GM21723 (cell line): ENCODE results near the gene ZNF341.
"Not testable (repeated sequence)": the region's sequence is repeated elsewhere in the genome, so short reads cannot be mapped to it uniquely, and the experiment has no call there.

ENCODE experiments used
- ATAC-seq: cut with Tn5 transposase; IDR thresholded peaks from one replicate; pipeline ENCODE4 v1.9.1; 2021; ENCODE audit warnings: mild to moderate bottlenecking, moderate library complexity; ENCODE audit not compliant: unreplicated experiment

The ZNF341 gene

DNA sequence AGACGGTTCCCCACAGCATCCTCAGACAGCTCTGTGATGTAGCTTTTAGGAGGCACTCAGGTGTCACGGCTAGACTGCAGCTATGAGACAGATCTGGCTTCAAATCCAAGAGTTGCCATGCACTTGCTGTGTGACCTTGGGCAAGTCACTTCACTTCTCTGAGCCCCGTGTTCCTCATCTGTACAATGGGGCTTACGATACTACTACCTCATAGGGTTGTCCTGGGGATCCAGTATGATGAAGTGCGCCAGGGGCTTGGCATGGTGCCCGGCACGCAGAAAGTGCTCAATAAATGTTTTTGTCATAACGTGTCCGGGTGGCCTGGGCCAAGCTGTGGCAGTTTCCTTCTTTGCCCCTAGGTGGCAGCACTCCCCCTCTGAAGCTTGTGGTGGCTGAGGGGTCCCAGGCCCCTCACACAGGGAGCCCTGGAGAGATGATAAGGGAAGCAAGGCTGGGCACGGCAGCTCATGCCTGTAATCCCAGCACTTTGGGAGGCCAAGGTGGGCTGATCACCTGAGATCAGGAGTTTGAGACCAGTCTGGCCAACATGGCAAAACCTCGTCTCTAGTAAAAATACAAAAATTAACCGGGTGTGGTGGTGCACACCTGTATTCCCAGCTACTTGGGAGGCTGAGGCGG, 60.3 kb downstream of the ZNF341 start:
- ATAC-seq = no peak

DNA sequence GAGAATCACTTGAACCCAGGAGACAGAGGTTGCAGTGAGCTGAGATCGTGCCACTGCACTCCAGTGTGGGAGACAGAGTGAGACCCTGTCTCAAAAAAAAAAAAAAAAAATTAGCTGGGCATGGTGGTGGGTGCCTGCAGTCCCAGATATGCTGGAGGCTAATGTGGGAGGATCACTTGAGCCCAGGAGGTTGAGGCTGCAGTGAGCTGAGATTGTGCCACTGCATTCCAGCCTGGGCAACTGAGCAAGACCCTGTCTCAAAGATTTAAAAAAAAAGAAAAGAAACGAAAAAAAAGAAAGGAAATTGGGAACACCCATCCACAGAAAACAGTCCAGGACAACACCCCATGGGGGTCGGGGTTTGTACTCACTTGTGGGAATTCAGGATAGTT, 60.8 kb downstream of the ZNF341 start:
- not testable (repeated sequence) for ATAC-seq

DNA sequence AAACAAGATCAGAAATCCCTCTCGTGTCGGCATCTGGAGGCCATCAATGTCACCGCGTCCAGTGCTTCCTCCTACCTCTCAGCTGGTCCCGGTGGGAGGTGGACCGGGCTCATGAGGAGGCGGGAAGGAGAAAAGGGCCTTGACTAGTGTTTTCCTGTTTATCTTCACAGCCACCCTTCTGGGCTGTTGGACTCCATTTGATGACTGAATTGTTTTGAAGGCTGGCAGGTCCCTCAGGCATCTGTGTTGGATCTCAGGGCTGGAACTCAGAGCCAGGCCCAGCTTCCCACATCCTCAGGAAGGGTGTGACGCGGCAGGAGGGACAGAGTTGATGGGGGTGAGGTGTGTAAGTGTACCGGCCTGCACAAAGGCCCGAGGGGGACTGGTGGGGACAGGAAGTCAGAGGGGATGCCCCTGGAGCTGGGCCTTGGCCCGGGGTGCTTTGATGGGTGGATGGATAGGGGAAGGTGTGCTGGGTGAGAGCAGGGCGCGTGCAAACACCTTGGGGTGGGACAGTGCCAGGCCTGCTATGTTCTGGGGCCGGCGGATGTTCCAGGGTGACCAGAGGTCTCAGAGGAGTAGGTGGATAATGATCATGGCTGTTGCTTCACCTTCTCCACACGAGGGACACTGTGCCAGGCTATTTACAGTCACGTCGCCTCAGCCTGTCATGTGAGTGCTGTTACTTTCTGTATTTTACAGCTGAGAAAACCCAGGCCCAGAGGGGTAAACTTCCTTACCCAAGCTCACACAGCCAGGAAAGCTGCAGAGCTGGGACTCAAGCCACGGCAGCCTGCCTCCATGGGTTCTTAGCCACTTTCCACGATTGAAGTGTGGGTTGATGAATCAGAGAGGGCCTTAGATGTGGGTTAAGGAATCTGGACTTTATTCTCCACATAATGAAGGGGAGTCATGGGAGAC, 61.5 kb downstream of the ZNF341 start:
- ATAC-seq = no peak

DNA sequence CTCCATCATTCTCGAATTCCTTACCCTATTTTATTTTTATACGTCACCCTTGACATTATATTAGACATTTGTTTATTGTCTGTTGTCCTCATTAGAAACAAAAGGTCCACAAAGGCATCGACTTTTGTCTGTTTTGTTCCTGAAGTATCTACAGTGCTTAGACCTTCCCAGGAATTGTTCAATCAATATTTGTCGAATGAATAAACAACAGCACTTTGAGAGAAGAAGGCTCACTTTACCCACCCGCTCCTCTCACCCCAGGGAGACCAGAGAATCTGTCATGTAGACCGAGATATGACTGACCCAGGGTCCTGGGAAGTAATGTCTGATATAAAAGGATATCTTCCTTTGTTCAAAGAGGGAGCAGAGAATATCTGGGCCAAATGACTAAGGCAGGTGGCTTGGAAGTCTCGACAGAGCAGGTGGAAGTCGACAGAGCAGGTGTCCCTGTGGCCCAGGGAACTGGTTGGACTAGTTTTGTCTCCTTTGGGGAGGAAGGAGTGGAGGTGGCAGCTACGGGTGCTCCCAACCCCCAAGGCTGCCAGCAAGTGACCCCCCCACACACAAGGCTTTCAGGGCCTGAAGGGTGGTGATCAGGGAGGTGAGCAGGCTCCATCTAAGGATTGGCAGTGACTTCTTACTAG, 64.6 kb downstream of the ZNF341 start:
- ATAC-seq = no peak

DNA sequence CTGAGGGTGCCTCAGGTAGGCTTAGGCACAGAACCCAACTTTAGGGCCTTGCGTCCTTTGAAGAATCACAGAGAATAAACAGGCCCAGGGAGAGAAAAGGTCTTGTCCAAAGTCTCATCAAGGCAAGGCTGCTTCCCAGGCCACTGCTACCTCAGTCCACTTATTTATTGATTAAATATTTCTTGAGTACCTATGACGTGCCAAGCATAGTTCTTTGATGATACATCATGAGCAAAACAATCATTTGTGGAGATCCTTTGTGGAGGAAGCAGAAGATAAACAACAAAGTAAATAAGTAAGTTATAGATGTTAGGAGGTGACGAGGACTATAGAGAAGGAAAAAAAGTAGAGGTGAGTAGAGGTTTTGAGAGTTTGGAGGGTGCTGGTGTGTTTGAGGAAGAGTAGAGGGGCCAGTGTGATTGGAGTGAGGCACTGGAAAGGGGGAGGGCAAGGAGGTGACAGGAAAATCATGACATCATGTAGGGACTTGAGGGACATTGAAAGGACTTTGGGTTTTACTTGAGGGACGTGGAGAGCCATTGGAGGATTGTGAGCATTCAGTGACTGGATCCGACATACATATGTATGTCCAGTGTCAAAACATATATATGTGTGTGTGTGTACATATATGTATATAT, 65.2 kb downstream of the ZNF341 start:
- ATAC-seq = no peak

DNA sequence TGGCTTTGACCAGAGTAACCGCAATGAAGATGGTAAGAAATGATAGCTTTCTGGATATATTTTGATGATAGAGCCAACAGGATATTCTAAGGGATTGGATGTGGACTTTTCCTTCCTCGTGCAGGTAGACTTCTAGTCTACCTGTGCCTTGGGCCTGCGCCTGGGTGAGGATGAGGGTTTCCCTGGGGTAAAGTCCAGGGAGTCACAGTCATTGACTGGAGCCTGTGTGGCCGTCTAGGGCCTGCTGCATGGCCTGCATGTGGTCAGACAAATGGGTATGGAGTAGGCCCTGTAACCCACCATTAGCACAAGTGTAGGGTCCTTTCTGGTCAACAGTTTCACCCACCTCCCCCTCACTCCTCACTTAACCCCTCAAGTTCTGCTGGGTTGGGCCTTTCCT, 66.6 kb downstream of the ZNF341 start:
- no peak for ATAC-seq

DNA sequence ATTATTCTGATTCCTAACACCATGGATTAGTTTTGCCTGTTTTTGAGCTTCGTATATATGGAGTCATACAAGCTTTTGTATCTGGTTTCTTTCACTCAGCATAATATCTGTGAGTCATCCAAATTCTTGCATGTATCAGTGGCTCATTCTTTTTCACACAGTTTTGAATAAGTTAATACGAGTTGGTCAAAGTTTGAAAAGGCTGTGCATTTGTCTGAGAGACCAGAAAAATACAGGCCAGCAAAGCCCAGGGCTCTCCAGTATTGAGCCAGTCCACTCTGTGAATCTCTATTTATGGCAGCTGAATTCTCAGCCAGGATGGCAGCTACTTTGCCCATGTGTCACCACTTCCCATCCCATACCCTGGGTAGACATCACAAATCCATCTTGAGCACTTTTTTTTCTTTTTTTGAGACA, 72.1 kb downstream of the ZNF341 start:
- ATAC-seq = no peak

DNA sequence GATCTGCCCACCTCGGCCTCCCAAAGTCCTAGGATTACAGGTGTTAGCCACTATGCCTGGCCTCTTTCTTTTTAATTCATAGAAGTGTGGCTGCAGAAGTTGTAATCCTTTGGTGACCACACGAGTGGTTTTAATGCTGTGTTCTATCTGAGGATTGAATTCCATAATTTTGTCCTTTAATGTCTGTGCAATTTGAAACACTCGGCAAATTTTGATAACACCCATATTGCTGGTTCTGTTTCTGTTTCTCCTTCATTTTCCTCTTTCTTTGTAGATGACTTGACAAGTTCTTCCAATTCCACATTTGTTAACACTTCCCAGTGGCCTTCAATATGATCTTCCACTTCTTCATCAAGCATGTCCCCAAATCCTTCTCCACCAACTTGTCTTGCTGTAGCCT, 76.6 kb downstream of the ZNF341 start:
- no peak for ATAC-seq

DNA sequence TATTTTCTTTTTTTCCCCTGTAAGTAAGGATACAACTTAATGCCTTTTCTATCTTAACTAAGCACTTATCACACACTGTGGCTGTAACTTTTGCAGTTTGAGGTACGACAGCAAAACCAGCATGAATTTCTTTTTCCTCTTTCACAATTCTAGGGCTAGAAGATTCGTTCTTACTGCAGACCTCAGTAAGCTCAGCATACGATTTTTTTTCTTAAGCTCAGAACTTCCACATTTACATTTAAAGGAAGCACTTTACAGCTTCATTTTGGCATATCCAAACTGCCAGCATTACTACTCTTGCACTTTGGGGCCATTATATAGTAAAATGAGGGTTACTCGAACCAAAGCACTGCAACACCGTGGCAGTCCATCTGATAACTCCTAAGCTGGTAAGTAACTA, 78.5 kb downstream of the ZNF341 start:
- ATAC-seq = no peak

DNA sequence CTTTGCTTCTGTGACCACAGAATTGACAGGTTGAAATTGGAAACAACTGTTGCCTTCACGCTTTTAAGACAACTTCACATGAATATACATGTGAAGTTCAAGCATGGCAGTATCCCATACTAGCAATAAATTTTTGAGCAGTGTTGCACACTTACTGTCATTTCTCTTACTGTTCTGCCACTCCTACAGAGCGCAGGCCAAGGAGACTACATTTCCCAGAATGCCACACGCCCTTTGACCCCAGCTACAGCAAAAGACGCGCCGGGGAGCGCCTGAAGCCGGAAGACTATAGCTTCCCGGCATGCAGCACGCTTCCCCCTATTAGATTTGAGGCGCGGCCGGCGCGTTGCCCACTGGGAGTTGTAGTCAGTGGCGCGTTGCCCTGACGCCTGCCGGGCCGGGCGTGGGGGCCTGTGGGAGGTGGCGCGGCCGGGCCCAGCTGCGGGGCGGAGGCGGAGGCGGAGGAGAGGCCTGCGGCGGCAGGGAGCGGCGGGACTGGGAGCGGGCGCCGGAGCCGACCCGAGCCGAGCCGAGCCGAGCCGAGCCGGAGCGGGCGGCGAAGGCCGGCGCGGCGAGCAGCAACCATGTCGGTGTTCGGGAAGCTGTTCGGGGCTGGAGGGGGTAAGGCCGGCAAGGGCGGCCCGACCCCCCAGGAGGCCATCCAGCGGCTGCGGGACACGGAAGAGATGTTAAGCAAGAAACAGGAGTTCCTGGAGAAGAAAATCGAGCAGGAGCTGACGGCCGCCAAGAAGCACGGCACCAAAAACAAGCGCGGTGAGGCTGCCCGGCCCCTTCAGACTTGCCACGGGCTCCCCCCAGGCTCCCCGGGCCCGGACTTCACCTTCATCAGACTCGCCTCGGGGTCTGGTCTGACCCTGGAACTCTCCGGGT, 79.3 kb downstream of the ZNF341 start, which contains the start of gene CHMP4B:
Gene CHMP4B, plus strand, starts transcription at position 464 of the 891 bp plus-strand sequence. Its CDS starts 121 bp downstream, at position 585.
- ATAC-seq = peak; percentile 94

DNA sequence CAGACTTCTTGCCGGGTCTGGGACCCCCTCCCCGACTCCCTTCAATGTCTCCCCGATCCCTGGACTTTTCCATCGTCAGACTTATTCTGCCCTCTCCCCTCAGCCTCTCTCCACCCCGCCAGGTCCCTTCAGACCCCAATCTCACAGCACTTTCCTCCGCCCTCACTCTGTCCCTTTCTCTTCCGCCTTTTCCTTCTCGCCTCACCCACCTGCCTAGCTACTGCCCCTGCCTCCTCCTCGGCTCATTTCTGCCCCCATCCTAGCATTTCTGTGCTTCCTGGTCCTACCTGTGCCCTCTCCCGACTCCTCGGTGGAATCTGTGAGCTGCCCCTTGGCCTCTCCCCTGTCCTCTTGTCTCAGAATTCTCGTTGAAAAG, 80.0 kb downstream of the ZNF341 start:
- peak; percentile 14 for ATAC-seq

DNA sequence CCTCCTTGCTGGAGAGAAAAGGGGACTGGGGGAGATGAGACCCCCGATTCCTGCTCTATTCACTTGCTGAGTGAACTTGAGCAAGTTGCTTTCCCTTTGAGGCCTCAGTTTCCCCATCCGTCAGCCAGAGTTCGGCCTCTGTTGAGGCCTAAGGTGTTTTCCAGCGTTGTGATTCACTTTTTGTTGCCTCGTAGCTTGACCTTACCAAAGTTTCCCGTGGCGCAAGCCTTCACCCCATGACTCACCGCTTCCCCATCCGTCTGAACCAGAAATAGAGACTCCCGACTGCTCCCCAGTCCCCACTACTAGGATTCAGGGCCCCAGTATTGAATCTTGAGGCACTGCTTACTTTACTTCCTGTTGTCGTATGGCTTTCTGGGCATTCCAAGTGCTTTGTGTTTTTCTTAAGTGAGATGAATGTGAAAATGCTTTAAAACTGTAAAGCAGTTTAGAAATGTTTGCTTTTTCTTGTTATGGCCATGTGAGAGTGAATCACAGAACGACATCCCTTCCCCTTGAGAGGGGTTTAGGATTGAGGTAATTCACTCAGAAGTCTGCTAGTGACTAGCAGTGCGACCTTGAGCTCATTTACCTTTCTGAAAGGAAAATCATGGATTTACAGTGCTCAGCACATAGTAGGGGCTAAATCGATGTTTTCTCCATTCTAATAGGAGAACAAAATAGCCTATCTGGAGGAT, 80.5 kb downstream of the ZNF341 start:
- ATAC-seq = no peak

DNA sequence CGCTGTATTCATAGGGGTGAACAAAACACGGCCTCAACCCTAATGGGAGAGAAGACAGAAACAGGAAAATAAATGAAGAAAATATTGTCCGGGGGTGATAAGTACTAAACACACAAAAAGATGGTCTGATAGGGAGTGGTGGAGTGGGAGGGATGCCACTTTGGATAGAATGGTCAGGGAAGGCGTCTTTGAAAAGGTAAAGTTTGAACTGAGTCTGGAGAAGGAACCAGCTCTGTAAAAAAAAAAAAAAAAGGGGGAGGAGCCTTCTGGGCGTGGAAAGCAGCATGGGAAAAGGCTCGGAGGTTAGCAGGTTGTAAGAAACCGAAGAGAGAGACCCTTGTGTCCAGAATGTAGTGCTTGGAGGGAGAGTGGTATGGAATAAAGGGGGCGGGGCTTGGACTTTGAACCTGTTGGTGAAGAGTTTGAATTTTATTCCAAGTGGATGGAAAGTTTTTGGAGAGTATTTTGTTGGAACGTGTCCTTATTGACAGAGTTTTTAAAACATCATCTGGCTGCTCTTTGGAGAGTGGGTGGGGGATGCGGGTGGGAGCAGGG, 81.2 kb downstream of the ZNF341 start:
- no peak for ATAC-seq

DNA sequence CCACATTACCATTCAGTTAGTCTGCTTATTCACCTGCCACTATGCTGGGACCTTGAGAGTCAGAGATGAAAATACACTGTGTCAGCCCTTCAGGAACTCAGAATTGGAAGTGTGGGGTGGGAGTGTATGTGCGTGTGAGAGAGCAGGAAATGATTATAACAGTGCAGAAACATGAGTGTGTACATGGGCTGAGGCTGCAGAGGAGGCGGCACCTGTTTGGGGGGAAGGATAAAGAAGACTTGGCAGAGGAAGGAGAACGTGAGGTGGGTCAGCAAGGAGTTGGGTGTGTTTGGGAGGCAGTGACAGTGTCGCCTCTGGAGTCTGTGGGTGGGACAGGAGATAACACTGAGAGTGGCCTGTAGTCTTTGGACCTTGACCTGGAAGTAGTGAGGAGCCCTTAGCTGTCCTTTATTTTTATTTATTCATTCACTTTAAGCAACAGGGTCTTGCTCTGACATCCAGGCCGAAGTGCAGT, 82.5 kb downstream of the ZNF341 start:
- no peak for ATAC-seq

DNA sequence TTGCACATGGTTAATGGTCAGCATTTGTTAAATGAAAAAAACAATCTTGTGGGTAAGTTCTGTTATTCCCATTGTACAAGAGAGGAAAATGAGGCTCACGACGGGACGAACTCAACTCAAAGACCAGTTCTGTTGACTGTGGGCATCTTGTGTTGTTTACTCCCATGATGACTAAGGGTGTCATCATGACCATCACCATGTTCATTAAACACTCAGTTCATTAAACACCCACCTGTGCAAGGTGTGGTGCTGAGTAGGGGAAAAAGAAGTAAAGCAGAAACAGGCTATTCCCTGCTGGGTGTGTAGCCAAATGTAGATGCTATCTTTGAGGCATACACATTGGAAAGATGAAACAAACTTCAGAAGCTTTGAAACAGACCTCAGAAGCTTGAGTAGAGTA, 83.9 kb downstream of the ZNF341 start:
- no peak for ATAC-seq

DNA sequence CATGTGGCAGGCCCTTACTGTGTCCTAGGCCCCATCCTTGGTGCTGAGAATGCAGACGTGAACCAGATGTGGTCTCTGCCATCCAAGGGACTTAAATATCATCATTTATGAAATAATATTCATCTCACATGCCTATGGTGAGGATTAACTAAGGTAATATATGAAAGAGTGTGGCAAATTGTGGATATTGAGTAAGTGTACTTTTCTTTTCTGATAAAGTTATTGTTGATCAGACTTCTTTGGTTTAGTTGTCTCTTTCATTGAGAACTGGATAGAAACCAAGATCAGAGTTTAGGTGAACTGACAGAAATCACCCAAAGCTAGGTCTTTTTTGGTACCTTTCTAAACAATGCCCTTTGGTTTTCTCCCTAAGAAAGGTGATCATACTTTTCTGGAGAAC, 84.4 kb downstream of the ZNF341 start:
- ATAC-seq = no peak

DNA sequence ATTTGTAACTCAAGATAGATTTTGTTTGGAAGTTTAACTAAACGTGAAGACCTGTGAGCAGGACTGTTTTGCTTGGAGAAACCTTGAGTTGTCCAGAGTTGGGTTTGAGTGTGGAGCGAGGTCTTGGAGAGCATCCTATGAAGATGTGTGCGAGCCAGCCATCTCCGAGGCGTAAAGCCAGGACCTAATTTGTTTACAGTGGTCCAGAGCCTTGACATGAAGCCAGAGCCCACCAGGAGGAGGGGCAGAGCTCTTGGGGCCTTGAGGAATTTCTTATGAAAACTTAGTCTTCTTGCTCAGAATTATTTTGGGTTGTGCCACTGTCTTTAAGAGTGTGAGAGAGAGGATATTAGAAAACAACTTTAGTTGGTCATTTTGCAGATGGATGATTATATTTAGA, 85.6 kb downstream of the ZNF341 start:
- ATAC-seq = no peak

DNA sequence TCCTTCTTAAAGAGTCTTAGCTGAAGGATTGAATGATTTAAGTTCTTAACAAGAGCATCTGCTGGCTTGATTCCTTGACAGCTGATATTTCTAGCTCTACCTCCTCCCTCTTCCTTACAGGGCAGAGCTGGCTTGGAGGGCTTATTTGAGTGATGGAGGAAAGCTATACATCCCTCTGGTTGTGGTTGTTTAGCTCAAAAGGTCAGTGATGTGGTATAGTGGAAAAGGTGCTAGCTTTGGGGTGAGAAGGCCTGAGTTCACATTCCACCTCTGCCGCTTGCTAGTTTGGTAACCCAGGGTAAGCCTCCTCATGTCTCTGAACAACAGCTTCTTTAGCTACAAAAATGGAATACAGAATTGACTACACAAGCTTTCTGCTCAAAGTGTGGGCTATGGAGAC, 87.7 kb downstream of the ZNF341 start:
- ATAC-seq = no peak

DNA sequence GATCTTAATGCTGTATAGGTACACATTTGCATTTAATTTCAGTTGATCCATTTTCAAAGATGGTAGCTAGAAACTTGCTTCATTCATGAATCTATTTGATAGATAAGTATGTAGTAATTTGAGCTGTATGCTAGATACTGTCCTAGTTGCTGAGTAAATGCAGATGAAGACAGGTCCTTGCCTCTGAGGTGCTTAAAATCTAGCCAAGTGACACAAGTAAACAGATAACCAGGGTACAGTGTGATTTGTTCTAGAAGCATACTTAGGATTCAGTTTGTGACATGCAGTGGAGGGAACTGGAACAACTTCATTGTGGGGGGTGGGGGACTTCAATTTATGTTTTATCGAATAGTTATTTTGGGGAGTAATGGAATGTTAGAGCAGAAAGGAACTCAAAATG, 88.6 kb downstream of the ZNF341 start:
- ATAC-seq = no peak
